NCI-H526 (cell line): Measurements from ENCODE around the gene SPACA5.
"Not testable (repeated sequence)": the region's sequence is repeated elsewhere in the genome, so short reads cannot be mapped to it uniquely, and the experiment has no call there.

Experiments
- DNase-seq, 2 experiments: peaks; one replicate each; lab custom pipeline; 2025; lab: John Stamatoyannopoulos, UW

SPACA5 gene

GRCh38 chrX:48021026-48021900, 14.5 kb downstream of the SPACA5 start:
- peak; percentile 82 to 85 for DNase-seq

DNA sequence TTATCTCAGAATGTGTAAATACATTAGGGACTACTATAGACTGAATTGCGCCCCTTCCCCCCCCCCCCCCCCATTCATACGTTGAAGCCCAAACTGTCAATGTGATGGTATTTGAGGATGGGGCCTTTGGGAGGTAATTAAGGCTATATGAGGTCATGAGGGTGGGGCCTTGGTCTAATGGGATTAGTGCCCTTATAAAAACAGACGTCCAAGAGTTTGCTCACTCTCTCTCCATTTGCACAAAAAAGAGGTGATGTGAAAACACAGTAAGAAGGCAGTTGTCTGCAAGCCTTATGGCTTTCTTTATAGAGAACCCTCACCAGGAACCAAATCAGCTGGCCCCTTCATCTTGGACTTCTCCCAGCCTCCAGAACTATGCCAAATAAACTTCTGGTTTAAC, 15.3 kb downstream of the SPACA5 start:
- DNase-seq: no peak

GRCh38 chrX:48022738-48023137, 15.9 kb downstream of the SPACA5 start:
- DNase-seq: no peak

DNA sequence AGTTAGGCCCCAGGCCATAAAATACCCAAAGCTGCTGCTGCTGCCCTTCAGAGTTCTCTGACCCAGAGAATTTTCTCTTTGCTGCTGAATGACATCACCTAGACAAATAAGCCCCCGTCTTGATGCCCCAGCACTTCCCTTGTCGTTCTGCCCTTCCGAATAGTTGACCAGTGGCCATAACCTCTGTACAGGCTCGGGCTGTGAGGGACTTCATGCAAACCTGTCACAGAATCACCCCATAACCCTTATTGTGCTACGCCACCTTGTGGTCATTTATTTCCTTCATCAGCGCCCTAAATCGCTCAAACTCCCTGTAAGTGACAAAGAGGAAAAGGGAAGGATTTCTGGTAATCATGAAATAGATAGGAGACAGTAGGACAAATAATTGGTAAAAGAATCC, 18.8 kb downstream of the SPACA5 start:
- DNase-seq: peak; percentile 16 to 76

GRCh38 chrX:48027545-48027944, 20.8 kb downstream of the SPACA5 start:
- not testable (repeated sequence) for DNase-seq

GRCh38 chrX:48028091-48028490, 21.3 kb downstream of the SPACA5 start:
- DNase-seq: no peak

DNA sequence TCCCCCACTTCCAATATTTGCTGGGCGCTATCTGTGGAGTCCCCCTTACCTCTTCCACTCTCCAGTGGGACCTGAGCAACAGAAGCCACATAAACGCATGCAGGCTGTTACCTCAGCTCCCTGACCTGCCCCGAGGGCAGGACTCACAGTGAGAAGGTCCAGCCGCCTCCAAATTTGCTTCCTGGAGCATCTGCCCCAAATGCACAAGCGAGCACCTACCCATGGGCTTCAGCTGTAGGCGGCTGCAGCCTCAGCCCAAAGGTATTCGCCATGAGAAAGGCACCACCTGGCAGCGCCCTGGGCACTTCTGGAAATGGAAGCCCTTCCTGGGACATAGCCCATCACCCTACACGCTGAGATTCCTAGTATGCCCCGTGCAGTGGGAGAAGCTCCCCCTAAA, 23.4 kb downstream of the SPACA5 start:
- no peak for DNase-seq

DNA sequence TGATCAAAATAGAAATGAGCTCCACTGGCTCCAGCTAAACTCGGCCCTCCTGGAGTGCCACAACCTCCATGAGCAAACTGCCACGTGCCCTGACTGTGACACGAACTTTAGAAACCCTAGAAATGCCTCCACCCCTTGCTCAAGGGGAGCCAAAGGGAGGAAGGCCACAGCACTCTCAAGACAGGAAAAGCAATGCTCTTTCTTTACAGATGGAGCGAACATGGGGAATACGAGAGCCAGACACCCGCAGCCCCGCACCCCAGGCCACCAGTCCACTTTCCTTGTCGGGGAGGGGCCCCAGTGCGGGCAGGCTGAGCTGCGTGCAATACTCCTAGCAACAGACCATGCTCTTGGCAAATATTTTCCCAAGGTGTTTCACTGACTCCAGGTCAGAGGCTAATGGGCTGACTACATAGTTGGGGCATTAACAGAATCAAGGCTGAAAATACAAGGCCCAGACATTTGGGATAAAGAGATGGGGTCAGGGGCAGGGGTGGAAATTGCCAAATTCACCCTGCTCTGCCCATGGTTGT, 23.9 kb downstream of the SPACA5 start:
- DNase-seq: not testable (repeated sequence)

DNA sequence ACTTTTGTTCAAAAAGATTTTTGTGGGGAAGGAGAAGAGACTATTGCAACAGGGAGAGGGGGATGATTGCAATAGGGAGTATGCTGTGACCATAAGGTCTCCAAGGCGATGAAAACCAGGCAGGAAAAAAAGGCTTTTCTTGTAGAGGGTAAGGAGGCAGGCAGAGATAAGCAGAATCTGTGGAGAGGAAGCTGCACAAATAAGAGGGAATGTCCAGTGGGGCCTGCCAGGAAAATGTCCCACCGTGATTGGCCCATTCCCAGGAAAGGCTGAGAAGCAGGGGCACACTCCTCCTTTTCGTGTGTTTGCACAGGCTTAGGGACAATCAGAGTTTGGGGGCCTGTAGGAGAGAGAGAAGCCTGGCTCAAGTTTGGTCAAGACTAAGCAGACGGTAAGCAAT, 29.1 kb downstream of the SPACA5 start:
- DNase-seq: no peak

DNA sequence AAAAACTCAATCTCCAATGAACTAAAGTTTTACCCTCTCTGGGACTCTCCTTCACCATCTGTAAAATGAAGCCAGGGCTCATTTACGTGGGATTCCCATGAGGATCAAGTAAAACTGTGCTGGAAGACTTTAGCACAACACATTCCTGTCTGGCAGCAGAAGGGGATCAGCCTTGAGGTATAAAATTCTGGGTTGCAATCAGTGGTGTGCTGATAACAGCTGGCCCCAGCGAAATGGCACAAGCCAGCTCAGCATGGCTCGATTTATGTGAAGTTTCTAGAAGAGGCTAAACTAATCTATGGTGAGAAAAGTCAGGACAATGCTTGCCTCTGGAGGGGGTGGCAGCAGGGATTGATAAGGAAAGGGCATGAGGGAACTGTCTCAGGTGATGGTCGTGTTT, 36.3 kb downstream of the SPACA5 start:
- no peak for DNase-seq

DNA sequence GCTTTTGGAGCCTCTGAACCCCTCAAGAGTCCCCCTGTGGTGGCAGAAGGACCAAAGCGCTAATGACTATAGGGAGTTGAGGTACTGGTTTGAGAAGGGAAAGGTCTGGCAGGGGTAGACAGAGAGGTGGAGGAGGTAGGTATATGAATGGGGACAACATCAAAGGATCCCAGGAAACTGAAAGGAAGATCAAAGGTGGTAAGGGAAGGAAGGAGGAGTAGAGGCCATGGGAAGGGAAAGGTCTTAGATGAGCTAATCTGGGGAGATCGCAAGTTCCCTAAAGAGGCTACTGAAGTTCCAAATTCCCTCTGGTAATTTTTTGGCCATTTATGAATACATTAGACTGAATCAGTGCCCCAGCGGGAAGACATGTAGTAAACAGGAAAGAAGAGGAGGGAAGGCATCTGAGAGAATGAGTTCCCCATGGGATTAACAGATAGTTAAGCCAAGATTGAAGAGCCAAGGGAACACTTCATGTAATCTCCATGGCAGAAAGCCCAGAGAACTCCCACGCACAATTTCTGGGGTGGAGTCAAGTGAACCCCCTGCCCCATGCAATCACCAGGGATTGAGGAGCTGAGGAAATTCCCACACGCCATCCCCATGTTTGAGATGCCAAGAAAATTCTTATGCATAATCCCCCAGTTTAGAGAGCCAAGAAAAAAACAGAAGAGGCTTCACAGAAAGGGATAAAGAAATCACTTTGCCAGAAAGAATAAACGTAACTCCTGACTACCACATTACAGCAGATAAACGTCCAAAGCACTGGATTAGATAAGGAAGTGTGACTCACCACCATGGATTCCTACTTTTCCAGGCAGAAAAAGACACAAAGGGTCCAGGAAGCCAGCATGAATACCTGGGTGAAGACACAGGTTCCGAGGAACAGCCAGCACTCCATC, 38.9 kb downstream of the SPACA5 start:
- DNase-seq: no peak

- DNase-seq: no peak
Measured at GRCh38 chrX:48046846-48047245, 40.1 kb downstream of the SPACA5 start.

DNA sequence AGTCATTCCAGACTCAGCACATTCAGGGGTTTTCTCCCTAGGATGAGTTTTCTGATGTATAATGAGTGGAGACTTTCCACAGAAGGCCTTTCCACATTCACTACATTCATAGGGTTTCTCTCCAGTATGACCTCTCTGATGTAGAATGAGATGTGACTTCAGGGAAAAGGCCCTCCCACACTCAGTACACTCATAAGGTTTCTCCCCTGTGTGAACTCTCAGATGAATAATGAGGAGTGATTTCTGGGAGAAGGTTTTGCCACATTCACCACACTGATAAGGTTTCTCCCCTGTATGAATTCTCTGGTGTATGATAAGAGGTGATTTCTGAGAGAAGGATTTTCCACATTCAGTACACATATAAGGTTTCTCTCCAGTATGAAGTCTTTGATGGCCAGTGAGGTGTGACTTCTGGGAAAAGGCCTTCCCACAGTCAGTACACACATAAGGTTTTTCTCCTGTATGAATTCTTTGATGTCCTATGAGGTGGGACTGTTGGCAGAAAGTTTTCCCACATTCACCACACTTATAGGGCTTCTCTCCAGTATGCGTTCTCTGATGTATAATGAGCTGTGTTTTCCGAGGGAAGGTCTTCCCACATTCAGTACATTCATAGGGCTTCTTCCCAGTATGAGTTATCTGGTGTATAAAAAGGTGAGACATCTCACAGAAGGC, 52.0 kb downstream of the SPACA5 start:
- no peak for DNase-seq

DNA sequence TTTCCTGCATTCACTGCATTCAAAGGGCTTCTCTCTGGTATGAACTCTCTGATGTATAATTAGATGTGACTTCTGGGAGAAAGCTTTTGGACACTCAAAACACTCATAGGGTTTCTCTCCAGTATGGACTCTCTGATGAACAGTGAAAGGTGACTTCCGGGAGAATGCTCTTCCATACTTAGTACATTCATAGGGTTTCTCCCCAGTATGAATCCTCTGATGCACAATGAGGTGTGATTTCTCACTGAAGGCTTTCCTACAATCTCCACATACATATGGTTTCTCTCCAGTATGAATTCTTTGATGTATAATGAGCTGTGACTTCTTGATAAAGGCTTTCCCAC, 52.5 kb downstream of the SPACA5 start:
- no peak for DNase-seq
